Neural progenitor cell (in vitro differentiated cells): Measurements from ENCODE around the gene ZNF417. TPM values are rescaled to one million over a fixed set of nuclear protein-coding genes. Genes with fewer than 3 reads are reported as not detected.
A peak's percentile ranks its signal among the peaks of the same experiment; 100 is the strongest.

Source experiments
- DNase-seq: peaks from one replicate; pipeline ENCODE4 v3.0.0-alpha.2; 2016; ENCODE audit warnings: low spot score
- H2AFZ ChIP-seq: fragments of 200-600 bp; sonication (generic); replicated peaks from 2 replicates; pipeline ENCODE4 v1.6.1; 2016; ENCODE audit warnings: antibody characterized with exemption
- H3F3A ChIP-seq: fragments of 200-600 bp; sonication (generic); 2 replicates; pipeline ENCODE4 v1.6.1; 2016; ENCODE audit warnings: antibody characterized with exemption, low read depth
- H3K27ac ChIP-seq: fragments of 200-600 bp; sonication (generic); 2 replicates; pipeline ENCODE4 v1.5.1; 2016; ENCODE audit warnings: mild to moderate bottlenecking
- H3K27me3 ChIP-seq: fragments of 200-600 bp; sonication (generic); 2 replicates; pipeline ENCODE4 v1.6.1; 2016; ENCODE audit warnings: mild to moderate bottlenecking, moderate library complexity
- H3K36me3 ChIP-seq: fragments of 200-600 bp; sonication (generic); 2 replicates; pipeline ENCODE4 v1.5.1; 2016
- H3K4me1 ChIP-seq: fragments of 200-600 bp; sonication (generic); 2 replicates; pipeline ENCODE4 v1.6.1; 2016; ENCODE audit warnings: mixed run types
- H3K4me2 ChIP-seq: fragments of 200-600 bp; sonication (generic); 2 replicates; pipeline ENCODE4 v1.6.1; 2016
- H3K4me3 ChIP-seq: fragments of 200-600 bp; sonication (generic); 2 replicates; pipeline ENCODE4 v1.5.1; 2016
- H3K79me2 ChIP-seq: fragments of 200-600 bp; sonication (generic); 2 replicates; pipeline ENCODE4 v1.6.1; 2016; ENCODE audit warnings: low read depth
- H3K9ac ChIP-seq: fragments of 200-600 bp; sonication (generic); 2 replicates; pipeline ENCODE4 v1.6.1; 2016
- H3K9me3 ChIP-seq: fragments of 200-600 bp; sonication (generic); 2 replicates; pipeline ENCODE4 v1.5.1; 2016; ENCODE audit warnings: low read depth
- H4K20me1 ChIP-seq: fragments of 200-600 bp; sonication (generic); 2 replicates; pipeline ENCODE4 v1.6.1; 2016; ENCODE audit warnings: low read depth
- H3K27ac Mint-ChIP-seq: 3 replicates; pipeline ENCODE4 v1.8.0; 2021; ENCODE audit warnings: mixed read lengths
- H3K27me3 Mint-ChIP-seq: 2 replicates; pipeline ENCODE4 v1.8.0; 2022; ENCODE audit warnings: low read depth, mild to moderate bottlenecking, inconsistent platforms, moderate library complexity, mixed read lengths; ENCODE audit not compliant: insufficient read depth
- H3K36me3 Mint-ChIP-seq: 3 replicates; pipeline ENCODE4 v1.8.0; 2021; ENCODE audit warnings: mixed read lengths
- H3K4me1 Mint-ChIP-seq: 3 replicates; pipeline ENCODE4 v1.8.0; 2021; ENCODE audit warnings: mixed read lengths
- H3K4me3 Mint-ChIP-seq: 3 replicates; pipeline ENCODE4 v1.8.0; 2021; ENCODE audit warnings: mild to moderate bottlenecking, moderate library complexity, mixed read lengths
- H3K9me3 Mint-ChIP-seq: 3 replicates; pipeline ENCODE4 v1.8.0; 2020; ENCODE audit warnings: mixed read lengths
- EZH2 ChIP-seq: fragments of 200-600 bp; sonication (generic); IDR thresholded peaks from 2 replicates; pipeline ENCODE4 v1.6.1; 2017; ENCODE audit warnings: antibody characterized with exemption, mild to moderate bottlenecking, moderate library complexity
- EZH2phosphoT487 ChIP-seq: fragments of 200-600 bp; sonication (generic); IDR thresholded peaks from 2 replicates; pipeline ENCODE4 v1.6.1; 2017; ENCODE audit warnings: antibody characterized with exemption
- total RNA-seq: library from RNA; depleted of rRNA; stranded (reverse); fragments of >200 nt; gene quantifications from 2 replicates; pipeline ENCODE4 v1.2.3, GENCODE V29; 2015; ENCODE audit warnings: low replicate concordance
- TF ChIP-seq, protein P1 (sequence below): fragments of 200-600 bp; sonication (generic); IDR thresholded peaks from 2 replicates; pipeline ENCODE4 v1.5.1; 2017; ENCODE audit warnings: antibody characterized with exemption, mild to moderate bottlenecking

ZNF417 gene
- total RNA-seq, 1 donor from 2014 or later: 27.2 TPM

DNA sequence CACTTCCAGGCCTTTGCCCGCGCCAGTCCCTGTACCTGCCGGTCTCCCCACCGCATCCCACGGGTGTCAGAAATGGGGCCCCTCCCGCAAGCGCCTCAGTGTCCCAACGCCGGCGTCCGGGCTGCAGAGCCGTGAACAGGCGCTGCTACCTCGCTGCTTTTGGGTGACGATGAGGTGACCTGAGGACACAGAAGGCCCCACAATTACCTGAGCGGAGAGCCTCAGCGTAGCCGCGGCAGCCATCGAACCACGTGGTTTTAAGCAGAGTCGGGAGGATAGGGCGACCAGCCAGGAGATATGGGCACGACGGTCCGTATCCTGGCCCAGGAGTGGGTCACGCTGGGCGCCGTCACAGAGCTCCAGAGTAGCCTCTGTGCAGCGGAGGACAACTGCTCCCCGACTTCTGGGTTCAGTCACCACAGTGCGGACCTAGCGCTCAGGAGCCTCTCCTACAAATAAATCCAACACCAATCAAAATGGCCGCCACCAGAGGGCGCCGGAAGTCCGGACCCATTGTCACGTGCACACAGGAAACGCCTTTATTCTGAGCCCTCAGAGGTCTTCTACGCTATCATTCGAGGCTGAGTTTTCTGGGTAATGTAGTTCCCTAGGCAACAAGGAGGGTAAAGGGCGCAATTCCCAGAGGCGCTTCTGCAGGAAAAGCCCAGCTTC lies 27.7 kb downstream of the ZNF417 start, which contains the start of gene ZNF814:
ZNF814 (minus strand) TSS at position 478 of the 672 bp plus-strand sequence; CDS start at position 243, 235 bp downstream.
- peak; percentile 96 for DNase-seq
- Mint-ChIP-seq H3K9me3 (peaks cover 71% of the 10 kb centered on the region), H3K4me3 (peak within 1 kb of the TSS; percentile 93), H3K27ac (peak within 1 kb of the TSS; percentile 19), H3K27me3 (peaks cover 11% of the 10 kb centered on the region), H3K4me1 (peaks cover 15% of the 10 kb centered on the region), H3K36me3 (peaks cover 57% of the 10 kb centered on the region)
- H3K4me1 ChIP-seq: peaks cover 11% of the 10 kb centered on the region
- peaks cover 51% of the 10 kb centered on the region for H3K79me2 ChIP-seq
- TF ChIP-seq, protein P1, sequence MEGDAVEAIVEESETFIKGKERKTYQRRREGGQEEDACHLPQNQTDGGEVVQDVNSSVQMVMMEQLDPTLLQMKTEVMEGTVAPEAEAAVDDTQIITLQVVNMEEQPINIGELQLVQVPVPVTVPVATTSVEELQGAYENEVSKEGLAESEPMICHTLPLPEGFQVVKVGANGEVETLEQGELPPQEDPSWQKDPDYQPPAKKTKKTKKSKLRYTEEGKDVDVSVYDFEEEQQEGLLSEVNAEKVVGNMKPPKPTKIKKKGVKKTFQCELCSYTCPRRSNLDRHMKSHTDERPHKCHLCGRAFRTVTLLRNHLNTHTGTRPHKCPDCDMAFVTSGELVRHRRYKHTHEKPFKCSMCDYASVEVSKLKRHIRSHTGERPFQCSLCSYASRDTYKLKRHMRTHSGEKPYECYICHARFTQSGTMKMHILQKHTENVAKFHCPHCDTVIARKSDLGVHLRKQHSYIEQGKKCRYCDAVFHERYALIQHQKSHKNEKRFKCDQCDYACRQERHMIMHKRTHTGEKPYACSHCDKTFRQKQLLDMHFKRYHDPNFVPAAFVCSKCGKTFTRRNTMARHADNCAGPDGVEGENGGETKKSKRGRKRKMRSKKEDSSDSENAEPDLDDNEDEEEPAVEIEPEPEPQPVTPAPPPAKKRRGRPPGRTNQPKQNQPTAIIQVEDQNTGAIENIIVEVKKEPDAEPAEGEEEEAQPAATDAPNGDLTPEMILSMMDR: peak; percentile 60
- TF ChIP-seq EZH2: no peak
- TF ChIP-seq EZH2phosphoT487: no peak
- peak within 1 kb of the TSS; percentile 99 for H3K4me2 ChIP-seq
- peak within 1 kb of the TSS; percentile 81 for H3K27ac ChIP-seq
- H3K36me3 ChIP-seq: peaks cover 6% of the 10 kb centered on the region
- peaks cover 12% of the 10 kb centered on the region for H4K20me1 ChIP-seq
- peak within 1 kb of the TSS; percentile 66 for H3K4me3 ChIP-seq
- peak within 1 kb of the TSS; percentile 85 for H3K9ac ChIP-seq
- peaks cover 26% of the 10 kb centered on the region for H3F3A ChIP-seq
- H2AFZ ChIP-seq: peak within 1 kb of the TSS; percentile 60
- no peaks in the 10 kb centered on the region for H3K9me3 ChIP-seq
- H3K27me3 ChIP-seq: no peaks in the 10 kb centered on the region

DNA sequence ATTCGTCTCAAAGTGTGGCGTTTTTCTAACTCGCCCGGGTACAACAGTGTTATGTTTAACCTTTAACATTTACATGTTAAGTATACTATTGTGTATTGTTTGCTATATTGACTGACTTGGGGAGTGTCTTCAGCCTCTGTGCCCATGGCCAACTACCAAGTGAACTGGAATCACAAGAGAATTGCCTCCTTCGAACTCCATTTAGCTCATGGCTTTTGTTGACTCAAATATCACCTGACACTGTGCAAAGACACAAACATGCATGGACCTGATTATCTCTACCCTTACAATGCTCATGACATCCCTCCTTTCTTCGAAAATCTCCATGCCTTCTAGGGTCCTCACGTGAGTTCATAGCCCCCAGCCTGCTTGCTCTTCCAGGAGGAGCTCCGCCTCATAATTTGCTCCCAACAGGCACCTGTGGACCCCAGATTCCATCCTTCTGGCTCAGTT lies 28.3 kb downstream of the ZNF417 start:
- peaks cover 17% of the 10 kb centered on the region for H4K20me1 ChIP-seq
- H3K27ac Mint-ChIP-seq: peak overlapping the region; percentile 19
- H3K9me3 ChIP-seq: no peaks in the 10 kb centered on the region
- H3K9ac ChIP-seq: peak overlapping the region; percentile 85
- no peaks in the 10 kb centered on the region for H3K27me3 ChIP-seq
- peaks cover 6% of the 10 kb centered on the region for H3K36me3 ChIP-seq
- H3F3A ChIP-seq: peaks cover 26% of the 10 kb centered on the region
- H3K9me3 Mint-ChIP-seq: peaks cover 77% of the 10 kb centered on the region
- H3K4me3 ChIP-seq: peak overlapping the region; percentile 66
- peak overlapping the region; percentile 99 for H3K4me2 ChIP-seq
- H2AFZ ChIP-seq: no peak overlapping the region
- H3K79me2 ChIP-seq: peaks cover 56% of the 10 kb centered on the region
- peaks cover 11% of the 10 kb centered on the region for H3K4me1 ChIP-seq
- H3K27ac ChIP-seq: peak overlapping the region; percentile 81
- H3K4me3 Mint-ChIP-seq: peak overlapping the region; percentile 93
- peaks cover 11% of the 10 kb centered on the region for H3K27me3 Mint-ChIP-seq
- TF ChIP-seq, protein P1: no peak
- no peak for TF ChIP-seq EZH2
- TF ChIP-seq EZH2phosphoT487: no peak
- H3K36me3 Mint-ChIP-seq: peaks cover 61% of the 10 kb centered on the region
- no peak for DNase-seq
- peaks cover 15% of the 10 kb centered on the region for H3K4me1 Mint-ChIP-seq

DNA sequence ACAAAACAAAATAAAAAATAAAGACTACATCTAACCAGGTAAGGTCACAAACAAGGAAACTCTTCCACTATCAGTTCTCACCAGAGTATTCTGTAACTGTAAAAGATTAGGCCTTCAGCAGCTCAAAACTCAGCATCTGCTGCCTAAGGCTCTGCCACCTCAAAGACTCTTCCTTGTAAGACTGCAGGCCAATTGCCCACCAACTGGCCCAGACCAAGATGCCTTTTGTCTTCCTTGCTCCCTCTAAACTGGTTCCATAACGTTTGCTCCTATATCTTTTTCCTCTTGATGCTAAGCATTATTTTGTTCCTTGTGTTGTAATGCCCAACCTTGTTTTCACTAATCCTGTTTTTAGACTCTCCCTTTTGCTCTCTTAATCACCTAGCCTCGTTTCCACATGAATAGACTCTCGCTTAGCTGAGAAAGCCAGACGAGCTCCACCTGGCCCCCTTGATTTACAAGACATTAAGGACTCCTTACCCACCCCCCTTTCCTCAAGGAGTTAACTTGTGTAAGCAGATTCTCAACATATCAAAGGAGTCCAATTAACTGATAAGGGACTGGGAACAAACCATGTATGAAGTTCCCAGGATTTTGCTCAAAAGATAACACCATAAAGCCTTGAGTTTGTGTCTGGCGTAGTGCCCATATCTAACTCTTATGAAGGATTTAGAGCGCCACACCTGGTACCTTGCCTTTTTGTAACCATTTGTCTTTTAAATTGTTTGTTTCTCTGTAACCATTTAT lies 29.0 kb downstream of the ZNF417 start:
- Histone ChIP-seq H3K9ac (peak overlapping the region; percentile 85), H3K4me1 (peaks cover 11% of the 10 kb centered on the region), H4K20me1 (peaks cover 21% of the 10 kb centered on the region), H3K27ac (peak overlapping the region; percentile 81), H3K36me3 (peaks cover 8% of the 10 kb centered on the region), H3K27me3 (no peaks in the 10 kb centered on the region), H3F3A (peaks cover 26% of the 10 kb centered on the region), H3K79me2 (peaks cover 64% of the 10 kb centered on the region), H3K9me3 (no peaks in the 10 kb centered on the region), H3K4me3 (peak overlapping the region; percentile 66), H2AFZ (no peak overlapping the region), H3K4me2 (peak overlapping the region; percentile 99)
- peaks cover 11% of the 10 kb centered on the region for H3K27me3 Mint-ChIP-seq
- peak overlapping the region; percentile 93 for H3K4me3 Mint-ChIP-seq
- H3K36me3 Mint-ChIP-seq: peaks cover 64% of the 10 kb centered on the region
- H3K27ac Mint-ChIP-seq: no peak overlapping the region
- DNase-seq: peak; percentile 71
- H3K9me3 Mint-ChIP-seq: peaks cover 78% of the 10 kb centered on the region
- TF ChIP-seq EZH2phosphoT487 (no peak), EZH2 (no peak)
- TF ChIP-seq, protein P1: peak; percentile 16
- peaks cover 15% of the 10 kb centered on the region for H3K4me1 Mint-ChIP-seq
